Spinal cord (tissue), 10 donors: ENCODE measurements around the gene PEA15. TPM values are rescaled to one million over a fixed set of nuclear protein-coding genes. Genes with fewer than 3 reads are reported as not detected.

ENCODE experiments used
- DNase-seq, 6 donors: peaks; one replicate each; pipeline versions ENCODE4 v3.0.0 to v3.0.0-alpha.2; 2013 to 2015; ENCODE audit warnings: low spot score in 6 of 6, low read depth in 4 of 6
- H3K27ac ChIP-seq: one replicate; pipeline ENCODE4 v1.5.1; 2013; ENCODE audit warnings: low read depth, low read length, control low read depth
- H3K27me3 ChIP-seq: one replicate; pipeline ENCODE4 v1.6.1; 2013; ENCODE audit warnings: low read length; ENCODE audit not compliant: control insufficient read depth, insufficient read depth
- H3K36me3 ChIP-seq: one replicate; pipeline ENCODE4 v1.6.1; 2013; ENCODE audit warnings: low read length; ENCODE audit not compliant: control insufficient read depth, insufficient read depth
- H3K4me1 ChIP-seq: one replicate; pipeline ENCODE4 v1.6.1; 2013; ENCODE audit warnings: low read length; ENCODE audit not compliant: control insufficient read depth, insufficient read depth
- H3K4me3 ChIP-seq: one replicate; pipeline ENCODE4 v1.5.1; 2013; ENCODE audit warnings: low read depth, low read length, control low read depth
- H3K9me3 ChIP-seq: one replicate; pipeline ENCODE4 v1.6.1; 2013; ENCODE audit warnings: low read length; ENCODE audit not compliant: control insufficient read depth, insufficient read depth
- WGBS: methylation state at CpG from one replicate; pipeline ENCODE4 v1.1.5; 2013; ENCODE audit warnings: missing lambda C conversion rate; ENCODE audit not compliant: insufficient coverage; 5-methylcytosine and 5-hydroxymethylcytosine counted together
- polyA plus RNA-seq, 2 donors: library from polyadenylated mRNA; unstranded; fragments of 120-200 nt; gene quantifications; one replicate each; pipeline ENCODE4 v1.2.1, GENCODE V29; 2013; ENCODE audit not compliant: insufficient read length in 2 of 2
- total RNA-seq, 2 donors: library from RNA; depleted of rRNA in 1 of 2; stranded (reverse); fragments of 120-200 nt in 1 of 2; fragments of >200 nt in 1 of 2; gene quantifications; one replicate each; pipeline versions ENCODE4 v1.2.3 to v1.2.4, GENCODE V29; 2013 to 2014
- donor health status: healthy.

PEA15 gene
- total and polyA plus RNA-seq, 4 donors, result 135 to 919 (median 445) TPM

GRCh38 chr1:160177231-160177630, 28.0 kb upstream of the PEA15 start:
- H3K27me3 ChIP-seq, result no peaks in the 10 kb centered on the region
- no peaks in the 10 kb centered on the region for H3K36me3 ChIP-seq
- no peak for DNase-seq
- 85% methylated on average over 2 of the region's 2 CpGs for WGBS
- no peak overlapping the region for H3K27ac ChIP-seq
- H3K4me3 ChIP-seq, result no peak overlapping the region
- H3K4me1 ChIP-seq, result no peaks in the 10 kb centered on the region
- H3K9me3 ChIP-seq, result no peaks in the 10 kb centered on the region

DNA sequence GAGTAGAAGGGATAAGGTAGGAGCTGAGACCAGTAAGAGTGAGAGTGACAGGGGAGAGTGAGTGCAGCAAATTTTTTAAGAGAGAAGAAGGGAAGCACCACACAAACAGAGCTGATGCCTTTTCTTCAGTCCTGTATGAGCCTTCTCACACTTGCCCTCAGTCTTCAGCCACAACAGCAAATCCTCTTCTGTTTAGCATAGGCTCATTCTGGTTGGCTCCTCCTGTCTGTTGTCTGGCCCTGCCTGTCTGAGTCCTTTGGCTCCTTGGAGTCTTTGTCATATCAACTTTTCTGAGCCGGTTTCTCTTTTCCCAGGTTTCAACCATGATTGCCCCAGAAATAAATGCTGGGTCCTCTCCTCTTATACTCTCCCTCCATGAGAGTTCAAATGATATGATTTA, 27.5 kb upstream of the PEA15 start:
- H3K36me3 ChIP-seq, result no peaks in the 10 kb centered on the region
- H3K4me3 ChIP-seq, result no peak overlapping the region
- no peaks in the 10 kb centered on the region for H3K4me1 ChIP-seq
- no peak overlapping the region for H3K27ac ChIP-seq
- H3K27me3 ChIP-seq, result no peaks in the 10 kb centered on the region
- no peak for DNase-seq
- no peaks in the 10 kb centered on the region for H3K9me3 ChIP-seq
- 80% methylated on average over 1 of the region's 1 CpG for WGBS

- Histone ChIP-seq H3K4me1 (no peaks in the 10 kb centered on the region), H3K4me3 (no peak overlapping the region), H3K27ac (no peak overlapping the region), H3K9me3 (no peaks in the 10 kb centered on the region), H3K27me3 (no peaks in the 10 kb centered on the region), H3K36me3 (no peaks in the 10 kb centered on the region)
- no peak for DNase-seq
- 83% methylated on average over 1 of the region's 2 CpGs for WGBS
Observed at GRCh38 chr1:160178731-160179130, 26.5 kb upstream of the PEA15 start.

DNA sequence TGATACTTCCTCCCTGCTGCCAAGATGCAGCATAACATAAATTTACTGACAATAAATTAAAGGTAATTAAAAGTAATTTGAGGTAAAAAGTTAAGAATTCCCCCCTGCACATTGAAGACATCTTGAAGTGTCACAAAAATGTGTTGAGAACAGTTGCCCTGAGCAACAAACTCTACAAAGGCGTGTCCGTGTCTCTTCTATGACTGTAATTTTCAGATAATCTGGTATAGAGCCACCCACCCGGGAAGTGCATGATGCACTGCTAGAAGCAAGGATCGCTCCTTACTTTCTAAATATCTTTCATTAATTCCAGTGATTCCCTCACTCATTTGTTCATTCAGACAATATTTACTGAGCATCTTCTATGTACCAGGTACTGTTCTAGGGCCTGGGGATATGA, 25.8 kb upstream of the PEA15 start:
- no peaks in the 10 kb centered on the region for H3K9me3 ChIP-seq
- H3K4me1 ChIP-seq, result no peaks in the 10 kb centered on the region
- WGBS, result 97% methylated on average over 4 of the region's 4 CpGs
- no peak overlapping the region for H3K27ac ChIP-seq
- no peak for DNase-seq
- H3K27me3 ChIP-seq, result no peaks in the 10 kb centered on the region
- H3K36me3 ChIP-seq, result no peaks in the 10 kb centered on the region
- no peak overlapping the region for H3K4me3 ChIP-seq

- Histone ChIP-seq H3K4me3 (no peak overlapping the region), H3K36me3 (no peaks in the 10 kb centered on the region), H3K9me3 (no peaks in the 10 kb centered on the region), H3K27me3 (no peaks in the 10 kb centered on the region), H3K27ac (no peak overlapping the region), H3K4me1 (peaks cover 17% of the 10 kb centered on the region)
- no peak for DNase-seq
- WGBS, result 97% methylated on average over 7 of the region's 7 CpGs
Observed at GRCh38 chr1:160186246-160186645, 18.9 kb upstream of the PEA15 start.

DNA sequence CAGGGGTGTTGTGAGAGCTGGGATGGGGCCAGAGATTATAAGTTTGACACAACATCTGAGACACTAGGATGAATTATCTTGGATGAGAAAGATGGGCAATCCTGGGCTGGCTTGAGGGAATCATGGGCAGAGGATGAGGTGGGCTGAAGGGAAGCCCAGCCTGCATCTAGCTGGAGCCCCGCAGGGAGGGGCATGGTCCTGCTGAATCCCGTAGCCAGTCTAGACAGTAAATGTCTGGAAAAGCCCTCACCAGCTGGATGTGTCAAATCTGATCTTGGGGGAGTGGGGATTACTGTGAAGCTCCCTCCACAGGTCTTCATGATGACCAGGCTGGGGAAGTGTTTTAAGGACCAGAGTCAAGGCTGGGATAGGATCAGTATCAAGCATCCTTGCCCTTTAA, 18.5 kb upstream of the PEA15 start:
- DNase-seq, result no peak
- H3K36me3 ChIP-seq, result no peaks in the 10 kb centered on the region
- peaks cover 17% of the 10 kb centered on the region for H3K4me1 ChIP-seq
- H3K27ac ChIP-seq, result no peak overlapping the region
- H3K4me3 ChIP-seq, result no peak overlapping the region
- 67% methylated on average over 2 of the region's 2 CpGs for WGBS
- no peaks in the 10 kb centered on the region for H3K9me3 ChIP-seq
- H3K27me3 ChIP-seq, result no peaks in the 10 kb centered on the region

- no peak overlapping the region for H3K27ac ChIP-seq
- no peaks in the 10 kb centered on the region for H3K27me3 ChIP-seq
- H3K9me3 ChIP-seq, result no peaks in the 10 kb centered on the region
- peaks cover 24% of the 10 kb centered on the region for H3K4me1 ChIP-seq
- no peak for DNase-seq
- H3K4me3 ChIP-seq, result no peak overlapping the region
- no peaks in the 10 kb centered on the region for H3K36me3 ChIP-seq
- 92% methylated on average over 5 of the region's 7 CpGs for WGBS
Observed at GRCh38 chr1:160187407-160187806, 17.8 kb upstream of the PEA15 start.

DNA sequence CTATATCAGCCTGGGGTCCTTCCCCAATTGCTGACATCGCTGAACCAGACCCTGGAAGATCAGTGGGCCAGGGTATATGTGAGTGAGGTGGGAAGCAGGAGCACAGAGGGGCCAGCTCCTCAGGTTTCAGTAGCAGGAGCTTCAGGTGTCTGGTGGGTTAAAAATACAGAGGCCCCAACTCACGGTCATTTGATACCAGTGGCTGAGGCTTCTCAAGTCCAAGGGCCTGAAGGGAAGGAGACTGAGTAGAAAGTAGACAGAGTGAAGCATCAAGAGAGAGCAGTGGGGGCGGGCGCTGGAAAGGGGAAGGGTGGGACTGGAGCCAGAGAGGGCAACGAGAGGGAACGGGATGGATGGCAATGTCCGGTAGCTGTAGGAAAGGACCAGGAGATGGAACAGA, 16.8 kb upstream of the PEA15 start:
- H3K27ac ChIP-seq, result no peak overlapping the region
- 90% methylated on average over 7 of the region's 7 CpGs for WGBS

DNA sequence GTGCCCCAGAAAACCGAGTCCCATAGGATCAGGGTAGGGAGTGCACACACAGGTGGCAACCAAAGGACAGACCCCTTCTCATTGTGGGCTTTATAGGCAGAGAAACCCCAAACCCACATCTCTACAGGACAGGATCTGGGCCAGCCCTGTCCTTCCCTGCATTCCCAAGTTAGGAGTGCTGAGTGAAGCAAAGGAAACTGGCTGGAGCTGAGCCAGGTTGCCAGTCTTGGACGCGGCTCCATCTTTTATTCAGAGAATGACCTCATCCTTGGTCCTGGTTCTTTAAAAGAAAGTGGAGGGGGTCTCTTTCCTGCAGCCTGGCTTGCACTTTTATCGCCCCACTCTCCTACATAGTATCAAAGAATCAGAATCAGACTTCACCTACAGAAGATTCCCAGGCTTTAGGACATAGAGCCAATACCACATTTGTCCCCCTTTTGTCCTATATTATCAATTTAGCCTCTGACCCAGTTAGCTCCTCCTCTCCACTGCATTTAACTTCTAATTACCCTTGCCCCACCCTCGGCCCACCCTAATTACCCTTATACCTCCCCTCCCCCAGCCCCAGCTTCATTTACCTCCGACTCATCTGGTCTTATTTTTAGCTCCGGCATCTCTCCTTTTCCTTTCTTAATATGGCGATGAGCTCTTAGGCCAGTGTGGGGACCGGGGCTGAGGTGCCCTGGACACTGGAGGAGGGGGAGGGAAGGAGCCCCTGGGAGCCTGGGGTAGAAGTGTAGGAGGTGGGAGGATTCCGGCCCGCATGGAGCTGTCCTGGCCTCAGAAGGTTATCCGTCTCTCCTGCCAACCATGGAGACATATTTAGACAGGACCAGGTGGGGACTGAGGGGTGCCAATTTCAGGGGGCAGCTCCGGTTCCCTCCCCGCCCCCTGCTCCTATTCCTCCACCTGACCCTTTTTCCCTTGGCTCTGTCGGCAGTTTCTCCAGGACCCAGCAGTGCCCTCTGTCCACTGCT, 15.2 kb upstream of the PEA15 start, which contains the start of gene CASQ1:
Gene CASQ1 (plus strand): TSS at position 927 of the 977 bp plus-strand sequence. CDS start 177 bp downstream, outside the sequence.
- Histone ChIP-seq H3K36me3 (no peaks in the 10 kb centered on the region), H3K27me3 (no peaks in the 10 kb centered on the region), H3K4me1 (peaks cover 36% of the 10 kb centered on the region), H3K9me3 (no peaks in the 10 kb centered on the region), H3K4me3 (no peak within 1 kb of the TSS), H3K27ac (no peak within 1 kb of the TSS)
- 58% methylated on average over 5 of the region's 15 CpGs for WGBS
- peak in 2 of 6 donors; percentile 80 to 89 for DNase-seq

More for the DNA sequence above, 16.8 kb upstream of the PEA15 start:
- DNase-seq, result no peak
- Histone ChIP-seq H3K9me3 (no peaks in the 10 kb centered on the region), H3K4me3 (no peak overlapping the region), H3K4me1 (peaks cover 32% of the 10 kb centered on the region), H3K36me3 (no peaks in the 10 kb centered on the region), H3K27me3 (no peaks in the 10 kb centered on the region)

DNA sequence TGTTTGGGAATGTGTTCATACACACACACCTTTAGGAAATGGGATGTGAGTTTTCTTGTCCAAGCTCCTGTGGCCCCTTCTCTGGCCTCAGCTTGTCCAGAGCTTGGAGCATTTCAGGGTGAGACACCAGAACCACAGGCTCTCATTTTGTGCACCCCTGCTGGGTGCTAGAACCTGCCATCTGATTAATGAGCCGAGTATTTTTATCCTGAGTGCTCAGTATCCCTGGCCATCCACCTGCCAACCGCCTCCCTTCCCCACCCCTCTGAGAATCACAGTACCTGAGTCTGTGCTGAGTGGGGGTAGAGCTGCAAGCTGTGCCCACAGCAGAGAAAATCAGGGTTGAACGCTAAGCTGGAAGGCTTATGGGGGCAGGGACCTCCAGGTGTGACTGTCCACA, 13.4 kb upstream of the PEA15 start:
- Histone ChIP-seq H3K27me3 (no peaks in the 10 kb centered on the region), H3K4me1 (peaks cover 40% of the 10 kb centered on the region), H3K27ac (no peak overlapping the region), H3K4me3 (no peak overlapping the region), H3K9me3 (no peaks in the 10 kb centered on the region), H3K36me3 (no peaks in the 10 kb centered on the region)
- no peak for DNase-seq
- 60% methylated on average over 1 of the region's 3 CpGs for WGBS
